Hepatocyte (in vitro differentiated cells): ENCODE data around the gene MYL7. TPM values are rescaled to one million over a fixed set of nuclear protein-coding genes. Genes with fewer than 3 reads are reported as not detected.

Experiments
- DNase-seq: peaks from one replicate; pipeline ENCODE4 v3.0.0-alpha.2; 2016; ENCODE audit warnings: low spot score
- H2AFZ ChIP-seq: fragments of 200-600 bp; sonication (generic); 2 replicates; pipeline ENCODE4 v1.6.0; 2016; ENCODE audit warnings: antibody characterized with exemption, mild to moderate bottlenecking
- H3K27ac ChIP-seq: fragments of 200-600 bp; sonication (generic); 2 replicates; pipeline ENCODE4 v1.5.1; 2016; ENCODE audit warnings: mild to moderate bottlenecking
- H3K27me3 ChIP-seq: fragments of 200-600 bp; sonication (generic); 2 replicates; pipeline ENCODE4 v1.6.1; 2016
- H3K36me3 ChIP-seq: fragments of 200-600 bp; sonication (generic); replicated peaks from 2 replicates; pipeline ENCODE4 v1.5.1; 2016; ENCODE audit warnings: low read depth; ENCODE audit not compliant: insufficient read depth
- H3K4me1 ChIP-seq: fragments of 200-600 bp; sonication (generic); 2 replicates; pipeline ENCODE4 v1.5.1; 2016; ENCODE audit warnings: mild to moderate bottlenecking, moderate library complexity; ENCODE audit not compliant: insufficient read depth
- H3K4me2 ChIP-seq: fragments of 200-600 bp; sonication (generic); 2 replicates; pipeline ENCODE4 v1.6.0; 2016
- H3K4me3 ChIP-seq: fragments of 200-600 bp; sonication (generic); 2 replicates; pipeline ENCODE4 v1.5.1; 2016; ENCODE audit warnings: mild to moderate bottlenecking
- H3K79me2 ChIP-seq: fragments of 200-600 bp; sonication (generic); 2 replicates; pipeline ENCODE4 v1.6.0; 2017; ENCODE audit warnings: mild to moderate bottlenecking
- H3K9me2 ChIP-seq: fragments of 200-600 bp; sonication (generic); replicated peaks from 2 replicates; pipeline ENCODE4 v1.6.0; 2017; ENCODE audit warnings: mild to moderate bottlenecking; ENCODE audit not compliant: insufficient read depth
- H3K9me3 ChIP-seq: fragments of 200-600 bp; sonication (generic); 2 replicates; pipeline ENCODE4 v1.5.1; 2016; ENCODE audit warnings: low read depth, mild to moderate bottlenecking
- H4K20me1 ChIP-seq: fragments of 200-600 bp; sonication (generic); 2 replicates; pipeline ENCODE4 v1.6.0; 2016; ENCODE audit warnings: mild to moderate bottlenecking; ENCODE audit not compliant: insufficient read depth, poor library complexity, severe bottlenecking
- EZH2 ChIP-seq: fragments of 200-600 bp; sonication (generic); IDR thresholded peaks from 2 replicates; pipeline ENCODE4 v1.6.1; 2016; ENCODE audit warnings: antibody characterized with exemption, mild to moderate bottlenecking, borderline replicate concordance
- EZH2phosphoT487 ChIP-seq: fragments of 200-600 bp; sonication (generic); IDR thresholded peaks from one replicate; pipeline ENCODE4 v1.6.1; 2018; ENCODE audit warnings: antibody characterized with exemption, mild to moderate bottlenecking, low read depth, moderate library complexity; ENCODE audit not compliant: unreplicated experiment, severe bottlenecking
- WGBS: methylation state at CpG from one replicate; pipeline ENCODE4 v1.1.6; 2016; ENCODE audit warnings: low lambda C conversion rate; ENCODE audit errors: missing lambda C conversion rate; 5-methylcytosine and 5-hydroxymethylcytosine counted together
- polyA plus RNA-seq: library from polyadenylated mRNA; unstranded; fragments of >200 nt; fragmentation: Nextera tagmentation; extraction: Ambion mirVana; gene quantifications from 2 replicates; pipeline ENCODE4 v1.2.1, GENCODE V29; 2016
- total RNA-seq: library from RNA; depleted of rRNA; stranded (reverse); fragments of >200 nt; gene quantifications from 2 replicates; pipeline ENCODE4 v1.2.3, GENCODE V29; 2014
- TF ChIP-seq, protein P1 (sequence below): fragments of 200-600 bp; sonication (generic); IDR thresholded peaks from 2 replicates; pipeline ENCODE4 v1.5.1; 2016; ENCODE audit warnings: antibody characterized with exemption, mild to moderate bottlenecking; ENCODE audit not compliant: poor library complexity

MYL7 gene
- total and polyA plus RNA-seq, 2 experiments from 2014 or later: 5.2 to 8.9 TPM

DNA sequence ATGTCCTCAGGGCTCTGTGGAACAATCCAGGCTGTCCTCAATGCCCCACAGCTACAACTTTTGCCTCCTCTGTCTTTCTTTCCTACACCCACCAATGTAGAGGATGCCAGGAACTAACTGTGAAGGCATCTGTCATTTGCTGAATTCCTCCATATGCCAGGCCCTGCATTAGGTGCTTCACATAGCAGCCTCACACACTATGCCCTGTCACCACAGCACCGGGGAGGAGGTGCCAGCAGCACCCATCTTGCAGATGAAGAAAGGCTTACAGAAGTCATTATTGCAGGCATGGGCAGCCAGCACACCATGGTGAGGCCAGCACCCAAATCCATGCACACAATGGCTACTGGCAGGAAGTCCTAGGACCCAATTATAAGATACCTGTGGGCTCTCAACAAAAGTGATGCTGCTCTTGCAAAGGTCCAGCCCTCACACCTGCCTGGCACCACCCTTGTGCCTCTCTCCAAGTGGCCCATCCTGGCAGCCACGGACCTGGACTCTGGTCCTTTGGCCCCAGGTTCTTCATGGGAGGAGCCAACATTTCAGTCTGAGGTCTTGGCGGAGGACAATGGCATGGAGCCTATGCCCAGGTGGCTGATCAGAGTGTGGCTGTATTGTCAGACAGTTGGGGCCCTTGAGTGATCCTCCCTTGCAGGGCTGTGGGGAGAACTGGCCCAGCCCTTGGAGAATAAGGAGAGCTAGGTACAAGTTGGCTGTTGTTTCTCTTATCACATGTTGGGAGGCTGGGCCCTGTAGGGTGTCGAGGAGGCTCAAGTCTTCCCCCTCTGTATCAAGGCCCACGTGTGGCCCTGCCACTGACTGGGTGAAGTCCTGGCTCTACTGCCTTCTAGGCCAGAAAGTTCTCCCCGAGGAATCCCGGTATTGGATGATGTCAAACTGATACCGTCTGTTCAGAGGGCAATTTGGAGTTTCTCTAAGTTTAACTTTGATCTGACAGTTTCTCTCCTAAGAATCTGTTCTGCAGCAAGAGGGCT is 14.4 kb upstream of the MYL7 start:
- Histone ChIP-seq H4K20me1 (no peaks in the 10 kb centered on the region), H3K4me1 (no peaks in the 10 kb centered on the region), H3K36me3 (no peaks in the 10 kb centered on the region), H3K4me2 (no peak overlapping the region), H3K79me2 (no peaks in the 10 kb centered on the region), H3K4me3 (no peak overlapping the region), H3K9me3 (no peaks in the 10 kb centered on the region), H3K27ac (no peak overlapping the region), H3K9me2 (no peaks in the 10 kb centered on the region), H2AFZ (no peak overlapping the region), H3K27me3 (no peaks in the 10 kb centered on the region)
- WGBS: 77% methylated on average over 8 of the region's 8 CpGs
- DNase-seq: no peak
- no peak for TF ChIP-seq EZH2phosphoT487
- TF ChIP-seq EZH2: no peak
- TF ChIP-seq, protein P1, sequence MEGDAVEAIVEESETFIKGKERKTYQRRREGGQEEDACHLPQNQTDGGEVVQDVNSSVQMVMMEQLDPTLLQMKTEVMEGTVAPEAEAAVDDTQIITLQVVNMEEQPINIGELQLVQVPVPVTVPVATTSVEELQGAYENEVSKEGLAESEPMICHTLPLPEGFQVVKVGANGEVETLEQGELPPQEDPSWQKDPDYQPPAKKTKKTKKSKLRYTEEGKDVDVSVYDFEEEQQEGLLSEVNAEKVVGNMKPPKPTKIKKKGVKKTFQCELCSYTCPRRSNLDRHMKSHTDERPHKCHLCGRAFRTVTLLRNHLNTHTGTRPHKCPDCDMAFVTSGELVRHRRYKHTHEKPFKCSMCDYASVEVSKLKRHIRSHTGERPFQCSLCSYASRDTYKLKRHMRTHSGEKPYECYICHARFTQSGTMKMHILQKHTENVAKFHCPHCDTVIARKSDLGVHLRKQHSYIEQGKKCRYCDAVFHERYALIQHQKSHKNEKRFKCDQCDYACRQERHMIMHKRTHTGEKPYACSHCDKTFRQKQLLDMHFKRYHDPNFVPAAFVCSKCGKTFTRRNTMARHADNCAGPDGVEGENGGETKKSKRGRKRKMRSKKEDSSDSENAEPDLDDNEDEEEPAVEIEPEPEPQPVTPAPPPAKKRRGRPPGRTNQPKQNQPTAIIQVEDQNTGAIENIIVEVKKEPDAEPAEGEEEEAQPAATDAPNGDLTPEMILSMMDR: no peak

DNA sequence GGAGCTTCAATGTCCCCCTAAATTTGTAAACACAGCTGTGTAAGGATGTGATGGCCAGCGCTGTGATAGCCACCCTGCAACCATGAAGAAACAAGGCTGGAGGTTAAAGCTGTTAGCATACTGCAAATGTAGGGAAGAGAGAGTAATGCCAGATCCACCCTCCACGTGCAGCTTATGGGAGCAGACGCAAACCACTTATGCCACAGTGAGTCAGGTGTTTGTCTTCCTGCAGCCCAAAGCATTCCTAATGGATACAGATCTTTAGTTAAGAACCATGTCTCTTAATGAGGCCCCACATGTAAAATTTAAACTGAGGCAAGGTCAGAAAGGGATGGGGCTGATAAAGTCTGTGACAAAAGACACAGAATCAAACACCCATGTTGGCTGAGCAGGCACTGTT is 13.6 kb upstream of the MYL7 start:
- H2AFZ ChIP-seq: no peak overlapping the region

DNA sequence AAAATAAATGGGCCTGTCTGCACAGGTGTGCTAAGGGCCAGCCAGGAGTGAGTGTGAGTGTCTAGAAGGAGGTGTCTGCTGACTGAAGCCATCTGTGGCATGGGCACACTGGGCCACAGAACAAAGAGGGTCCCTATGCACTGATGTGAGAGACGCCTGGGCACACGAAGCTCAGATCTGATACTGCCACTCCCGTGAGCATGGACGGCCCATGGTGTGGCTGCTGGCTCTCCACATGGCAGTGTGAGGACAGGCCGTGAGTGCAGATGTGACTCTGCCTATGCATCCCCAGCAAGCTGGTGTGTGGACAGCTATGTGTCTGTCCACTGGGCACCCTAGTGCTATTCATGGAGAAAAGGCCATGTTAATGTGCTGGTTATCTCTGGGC is 12.8 kb upstream of the MYL7 start:
- Histone ChIP-seq H3K4me2 (no peak overlapping the region), H3K9me2 (no peaks in the 10 kb centered on the region), H3K27me3 (no peaks in the 10 kb centered on the region), H3K79me2 (no peaks in the 10 kb centered on the region), H3K36me3 (no peaks in the 10 kb centered on the region), H3K9me3 (no peaks in the 10 kb centered on the region), H2AFZ (no peak overlapping the region), H3K27ac (no peak overlapping the region), H3K4me3 (no peak overlapping the region), H4K20me1 (no peaks in the 10 kb centered on the region), H3K4me1 (no peaks in the 10 kb centered on the region)
- 94% methylated on average over 5 of the region's 5 CpGs for WGBS
- no peak for DNase-seq
- TF ChIP-seq EZH2: no peak
- no peak for TF ChIP-seq EZH2phosphoT487
- TF ChIP-seq, protein P1: no peak

More for the DNA sequence above, 13.6 kb upstream of the MYL7 start:
- no peak for DNase-seq
- Histone ChIP-seq H3K9me2 (no peaks in the 10 kb centered on the region), H4K20me1 (no peaks in the 10 kb centered on the region), H3K4me1 (no peaks in the 10 kb centered on the region), H3K36me3 (no peaks in the 10 kb centered on the region), H3K4me2 (no peak overlapping the region), H3K4me3 (no peak overlapping the region), H3K27me3 (no peaks in the 10 kb centered on the region), H3K9me3 (no peaks in the 10 kb centered on the region), H3K27ac (no peak overlapping the region), H3K79me2 (no peaks in the 10 kb centered on the region)
- TF ChIP-seq EZH2: no peak
- TF ChIP-seq EZH2phosphoT487: no peak
- TF ChIP-seq, protein P1: no peak
- WGBS: 77% methylated on average over 3 of the region's 3 CpGs
